Activated T-helper 1 cell treated with Interleukin-2 at 50 U/mL for 16 hours (primary cell): ENCODE results near the gene ZNF319.
"Not testable (repeated sequence)": the region's sequence is repeated elsewhere in the genome, so short reads cannot be mapped to it uniquely, and the experiment has no call there.

ENCODE experiments used
- DNase-seq: peaks from one replicate; pipeline ENCODE4 v3.0.0-alpha.2; 2020; ENCODE audit warnings: low read depth

ZNF319 gene

GRCh38 chr16:57997528-57998265 is 2.8 kb downstream of the ZNF319 start:
- no peak for DNase-seq

- DNase-seq = no peak
Measured at GRCh38 chr16:57997176-57997527, 3.3 kb downstream of the ZNF319 start.

GRCh38 chr16:57996406-57997175 is 3.9 kb downstream of the ZNF319 start:
- no peak for DNase-seq

- no peak for DNase-seq
Measured at GRCh38 chr16:57995721-57996405, 4.6 kb downstream of the ZNF319 start.

GRCh38 chr16:57994778-57995177 is 5.7 kb downstream of the ZNF319 start:
- no peak for DNase-seq

GRCh38 chr16:57994361-57994760 is 6.1 kb downstream of the ZNF319 start:
- DNase-seq = no peak

- no peak for DNase-seq
Measured at GRCh38 chr16:57993897-57994296, 6.6 kb downstream of the ZNF319 start.

GRCh38 chr16:57993438-57993837 is 7.0 kb downstream of the ZNF319 start:
- no peak for DNase-seq

GRCh38 chr16:57992084-57992483 is 8.4 kb downstream of the ZNF319 start:
- DNase-seq = no peak

- no peak for DNase-seq
Measured at GRCh38 chr16:57991551-57992059, 8.9 kb downstream of the ZNF319 start.

- DNase-seq = no peak
Measured at GRCh38 chr16:57988929-57989328, 11.5 kb downstream of the ZNF319 start.

- DNase-seq = no peak
Measured at GRCh38 chr16:57987441-57988177, 12.9 kb downstream of the ZNF319 start.

- DNase-seq = no peak
Measured at GRCh38 chr16:57986196-57986595, 14.3 kb downstream of the ZNF319 start.

- DNase-seq = no peak
Measured at GRCh38 chr16:57985204-57986181, 15.0 kb downstream of the ZNF319 start.

GRCh38 chr16:57984443-57985203 is 15.8 kb downstream of the ZNF319 start:
- peak; percentile 87 for DNase-seq

- DNase-seq = no peak
Measured at GRCh38 chr16:57982385-57982784, 18.1 kb downstream of the ZNF319 start.

- DNase-seq = no peak
Measured at GRCh38 chr16:57981636-57982035, 18.8 kb downstream of the ZNF319 start.

- no peak for DNase-seq
Measured at GRCh38 chr16:57979006-57979585, 21.4 kb downstream of the ZNF319 start.

- not testable (repeated sequence) for DNase-seq
Measured at GRCh38 chr16:57978070-57978465, 22.4 kb downstream of the ZNF319 start.
